ENCODE measurements around the gene GRIP2. TPM values are rescaled to one million over a fixed set of nuclear protein-coding genes. Genes with fewer than 3 reads are reported as not detected.
"Not testable (repeated sequence)": the region's sequence is repeated elsewhere in the genome, so short reads cannot be mapped to it uniquely, and the experiment has no call there.

Gene GRIP2
- total RNA-seq, 2 experiments from 2014 or later, result not detected

DNA sequence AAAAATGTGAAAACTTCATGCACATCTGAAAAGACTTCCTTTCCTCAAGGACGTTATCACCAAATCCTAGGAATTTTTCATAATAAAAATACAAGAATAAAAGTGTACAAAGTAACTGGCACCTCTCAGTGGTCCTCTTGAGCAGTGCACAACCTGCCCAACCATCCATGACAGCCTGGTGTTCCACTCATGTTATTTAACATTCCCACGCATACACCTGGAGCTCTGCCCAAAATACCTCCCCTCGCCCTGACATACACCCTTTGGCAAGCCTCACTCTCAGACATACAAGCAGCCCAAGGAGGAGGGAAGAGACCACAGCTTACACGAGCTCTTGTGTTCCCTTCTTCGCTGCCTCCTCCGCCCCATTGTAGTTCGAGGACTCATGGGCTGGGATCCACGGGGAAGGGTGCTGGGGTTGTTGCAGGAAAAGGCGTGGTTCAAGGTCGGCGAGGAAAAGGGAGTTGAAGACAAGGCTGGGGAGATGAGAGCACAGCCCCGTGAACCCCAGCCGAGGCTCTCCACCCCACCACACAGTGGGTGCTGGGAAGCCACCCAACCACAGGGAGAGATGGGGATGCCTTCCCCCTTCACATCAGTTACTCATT lies 23.3 kb downstream of the GRIP2 start:
- no peak overlapping the region for H3K4me2 ChIP-seq (ENCODE audit: low read length)
- ChIA-PET CTCF (ENCODE audit: unreplicated experiment) (no interaction called here), POLR2A (interaction anchor here (0.7 kb wide), 3 partner anchors 237 to 310 kb away, joined by 4 to 5 read pairs (median 4); no protein-coding TSS in a partner anchor)
- H2AFZ ChIP-seq (ENCODE audit: low read length), result no peak overlapping the region
- H3K36me3 ChIP-seq (ENCODE audit: insufficient read depth, low read length), result no peaks in the 10 kb centered on the region
- no peaks in the 10 kb centered on the region for H3K79me2 ChIP-seq (ENCODE audit: insufficient read depth, low read depth, low read length)
- intact Hi-C loops (cut with micrococcal nuclease; ENCODE audit: unreplicated experiment), result no loop called here
- no peak overlapping the region for H3K4me3 ChIP-seq (ENCODE audit: low read depth, low read length, poor library complexity, severe bottlenecking)
- TF ChIP-seq CTCF (conservative IDR thresholded peaks at IDR 0.05; ENCODE audit: low read length) (no peak), EZH2phosphoT487 (IDR thresholded peaks at IDR 0.05; ENCODE audit: borderline replicate concordance, low read depth, low read length) (no peak)
- H3K9me2 ChIP-seq (ENCODE audit: insufficient read depth, low read length), result no peaks in the 10 kb centered on the region
- no peaks in the 10 kb centered on the region for H4K20me1 ChIP-seq (ENCODE audit: insufficient read depth, low read length)
- H3K4me1 ChIP-seq (ENCODE audit: insufficient read depth, low read length, poor library complexity, severe bottlenecking), result no peaks in the 10 kb centered on the region
- H3K27ac ChIP-seq (ENCODE audit: low read depth, low read length, poor library complexity, severe bottlenecking), result no peak overlapping the region
- no peak for DNase-seq (ENCODE audit: low spot score)
- H3K9me3 ChIP-seq (ENCODE audit: low read length), result no peaks in the 10 kb centered on the region
- no TSS peak for BruUV-seq (replicated peaks)

DNA sequence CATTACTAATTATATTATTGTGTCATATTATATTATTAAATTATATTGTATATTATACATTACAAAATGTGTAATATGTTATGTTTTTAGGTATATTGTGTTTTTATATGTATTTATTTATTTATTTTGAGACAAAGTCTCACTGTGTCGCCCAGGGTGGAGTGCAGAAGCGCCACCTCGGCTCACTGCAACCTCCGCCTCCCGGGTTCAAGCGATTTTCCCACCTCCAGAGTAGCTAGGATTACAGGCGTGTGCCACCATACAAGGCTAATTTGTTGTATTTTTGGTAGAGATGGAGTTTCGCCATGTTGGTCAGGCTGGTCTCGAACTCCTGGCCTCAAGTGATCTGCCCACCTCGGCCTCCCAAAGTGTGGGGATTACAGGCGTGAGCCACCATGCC lies 24.6 kb downstream of the GRIP2 start:
- intact Hi-C loops (cut with micrococcal nuclease; ENCODE audit: unreplicated experiment); POLR2A ChIA-PET: not testable (repeated sequence)

GRCh38 chr3:14514323-14514720 lies 25.8 kb downstream of the GRIP2 start:
- Histone ChIP-seq H3K27ac (ENCODE audit: low read depth, low read length, poor library complexity, severe bottlenecking) (no peak overlapping the region), H3K9me3 (ENCODE audit: low read length) (no peaks in the 10 kb centered on the region), H3K36me3 (ENCODE audit: insufficient read depth, low read length) (no peaks in the 10 kb centered on the region), H3K9me2 (ENCODE audit: insufficient read depth, low read length) (no peaks in the 10 kb centered on the region), H3K4me1 (ENCODE audit: insufficient read depth, low read length, poor library complexity, severe bottlenecking) (no peaks in the 10 kb centered on the region), H3K4me3 (ENCODE audit: low read depth, low read length, poor library complexity, severe bottlenecking) (no peak overlapping the region), H3K4me2 (ENCODE audit: low read length) (no peak overlapping the region), H2AFZ (ENCODE audit: low read length) (no peak overlapping the region), H3K79me2 (ENCODE audit: insufficient read depth, low read depth, low read length) (no peaks in the 10 kb centered on the region), H4K20me1 (ENCODE audit: insufficient read depth, low read length) (no peaks in the 10 kb centered on the region)
- no peak for TF ChIP-seq EZH2phosphoT487 (IDR thresholded peaks at IDR 0.05; ENCODE audit: borderline replicate concordance, low read depth, low read length)
- TF ChIP-seq CTCF (conservative IDR thresholded peaks at IDR 0.05; ENCODE audit: low read length), result no peak
- ChIA-PET POLR2A (no interaction called here), CTCF (ENCODE audit: unreplicated experiment) (no interaction called here)
- intact Hi-C loops (cut with micrococcal nuclease; ENCODE audit: unreplicated experiment), result no loop called here
- no peak for DNase-seq (ENCODE audit: low spot score)
- BruUV-seq (replicated peaks), result no TSS peak

More for the DNA sequence above, 24.6 kb downstream of the GRIP2 start:
- H3K79me2 ChIP-seq (ENCODE audit: insufficient read depth, low read depth, low read length); H3K9me2 ChIP-seq (ENCODE audit: insufficient read depth, low read length); CTCF ChIA-PET (ENCODE audit: unreplicated experiment); H3K4me2 ChIP-seq (ENCODE audit: low read length); H3K4me3 ChIP-seq (ENCODE audit: low read depth, low read length, poor library complexity, severe bottlenecking); H3K27ac ChIP-seq (ENCODE audit: low read depth, low read length, poor library complexity, severe bottlenecking); BruUV-seq (replicated peaks); H3K4me1 ChIP-seq (ENCODE audit: insufficient read depth, low read length, poor library complexity, severe bottlenecking); H3K9me3 ChIP-seq (ENCODE audit: low read length); DNase-seq (ENCODE audit: low spot score); H4K20me1 ChIP-seq (ENCODE audit: insufficient read depth, low read length); H2AFZ ChIP-seq (ENCODE audit: low read length); H3K36me3 ChIP-seq (ENCODE audit: insufficient read depth, low read length): not testable (repeated sequence)

Data from OCI-LY7 (cell line).